Vagina (tissue), 2 donors: ENCODE data around the gene MICAL2. TPM values are rescaled to one million over a fixed set of nuclear protein-coding genes. Genes with fewer than 3 reads are reported as not detected.

ENCODE experiments used
- DNase-seq, 2 donors: peaks; one replicate each; pipeline ENCODE4 v3.0.0-alpha.2; 2017; ENCODE audit errors: extremely low spot score in 2 of 2
- H3K27ac ChIP-seq: fragments of 200-600 bp; sonication (generic); one replicate; pipeline ENCODE4 v1.5.1; 2019
- H3K27me3 ChIP-seq: fragments of 200-600 bp; sonication (generic); one replicate; pipeline ENCODE4 v1.5.1; 2019
- H3K36me3 ChIP-seq, 2 donors: fragments of 200-600 bp; sonication (generic); one replicate each; pipeline ENCODE4 v1.5.1; 2017 to 2019
- H3K4me1 ChIP-seq: fragments of 200-600 bp; sonication (generic); one replicate; pipeline ENCODE4 v1.5.1; 2019
- H3K4me3 ChIP-seq, 2 donors: fragments of 200-600 bp; sonication (generic); 1 replicate in 1 of 2; 2 replicates in 1 of 2; pipeline ENCODE4 v1.5.1; 2016 to 2019
- H3K9me3 ChIP-seq: fragments of 200-600 bp; sonication (generic); one replicate; pipeline ENCODE4 v1.5.1; 2019
- CTCF ChIP-seq, 3 experiments: fragments of 450-650 bp in 2 of 3; fragments of 200-600 bp in 1 of 3; sonication (generic) in 1 of 3; IDR thresholded peaks; one replicate each; pipeline ENCODE4 v1.5.1; 2017 to 2019; ENCODE audit warnings: antibody characterized with exemption in 3 of 3, mild to moderate bottlenecking in 2 of 3, moderate library complexity in 2 of 3
- POLR2A ChIP-seq, 2 donors: fragments of 450-650 bp; IDR thresholded peaks; one replicate each; pipeline ENCODE4 v1.6.1; 2017; ENCODE audit warnings: antibody characterized with exemption in 2 of 2, mild to moderate bottlenecking in 2 of 2, moderate library complexity in 2 of 2
- POLR2AphosphoS5 ChIP-seq, 2 donors: sonication (generic); formaldehyde crosslinking; IDR thresholded peaks; one replicate each; pipeline ENCODE4 v1.9.0; 2017; ENCODE audit warnings: antibody characterized with exemption in 2 of 2, mild to moderate bottlenecking in 2 of 2, low read depth in 1 of 2; ENCODE audit not compliant: insufficient read depth in 1 of 2
- intact Hi-C: fragments of 100-400 bp; cut with DNase I; formaldehyde crosslinking; loops from one replicate; pipeline ENCODE4 v1.15.1; 2023
- total RNA-seq: library from RNA; depleted of rRNA; stranded (reverse); fragments of >200 nt; gene quantifications from one replicate; pipeline ENCODE4 v1.2.3, GENCODE V29; 2016

Gene MICAL2
- total RNA-seq, 1 donor from 2014 or later = 41.7 TPM

GRCh38 chr11:12271826-12272366, 161.5 kb downstream of the MICAL2 start:
- no peak for DNase-seq
- Histone ChIP-seq H3K36me3 (no peaks in the 10 kb centered on the region), H3K27ac (no peak overlapping the region), H3K4me1 (no peaks in the 10 kb centered on the region), H3K4me3 (no peak overlapping the region), H3K9me3 (no peaks in the 10 kb centered on the region), H3K27me3 (no peaks in the 10 kb centered on the region)
- TF ChIP-seq CTCF (IDR thresholded peaks at IDR 0.05) (no peak), POLR2AphosphoS5 (IDR thresholded peaks at IDR 0.05; ENCODE audit: insufficient read depth in 1 of 2, low read depth in 1 of 2) (no peak), POLR2A (IDR thresholded peaks at IDR 0.05) (no peak)
- intact Hi-C loops = loop anchor here (10.0 kb wide), 1 partner anchor 467 kb away; no protein-coding TSS in a partner anchor

DNA sequence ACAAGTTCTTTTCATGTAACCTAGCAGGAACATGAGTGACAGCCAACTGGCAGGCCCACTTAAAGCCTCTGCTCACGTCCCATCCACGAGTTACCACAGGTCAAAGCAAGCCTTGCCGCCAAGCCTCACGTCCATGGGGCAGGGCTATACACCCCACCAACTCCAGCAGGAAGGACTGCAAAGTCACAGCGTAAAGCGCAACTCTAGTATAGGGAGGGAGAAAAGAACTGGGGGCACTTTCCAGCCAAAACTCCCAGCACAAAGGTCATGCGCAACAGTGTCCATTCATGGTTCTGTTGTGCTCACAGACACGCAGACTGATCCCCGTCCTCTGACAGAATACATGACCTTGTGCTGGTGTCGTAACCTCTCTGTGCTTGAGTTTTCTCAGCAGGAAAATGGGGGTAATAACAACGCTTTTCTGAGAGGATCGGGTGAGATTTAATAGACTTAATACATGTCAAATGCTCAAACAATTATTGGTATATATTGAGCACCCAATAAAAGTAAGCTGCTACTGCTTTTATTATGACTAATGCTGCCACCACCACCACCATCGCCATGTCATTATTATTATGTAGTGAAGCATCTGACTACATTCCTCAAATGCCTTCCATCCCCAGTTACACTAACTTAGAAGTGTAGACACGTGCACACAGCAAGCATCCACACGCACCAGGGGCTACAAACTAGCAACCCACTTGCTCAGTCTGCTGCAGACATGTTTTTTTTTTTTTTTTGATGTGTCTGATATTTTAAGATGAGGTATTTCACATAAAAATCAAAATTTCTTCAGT, 162.6 kb downstream of the MICAL2 start:
- Histone ChIP-seq H3K36me3 (no peaks in the 10 kb centered on the region), H3K4me1 (no peaks in the 10 kb centered on the region), H3K4me3 (no peak overlapping the region), H3K27ac (no peak overlapping the region), H3K9me3 (no peaks in the 10 kb centered on the region), H3K27me3 (no peaks in the 10 kb centered on the region)
- DNase-seq = no peak
- no peak for TF ChIP-seq POLR2A (IDR thresholded peaks at IDR 0.05)
- TF ChIP-seq POLR2AphosphoS5 (IDR thresholded peaks at IDR 0.05; ENCODE audit: insufficient read depth in 1 of 2, low read depth in 1 of 2) = no peak
- TF ChIP-seq CTCF (IDR thresholded peaks at IDR 0.05) = no peak
- intact Hi-C loops = loop anchor here (10.0 kb wide), 1 partner anchor 468 kb away; no protein-coding TSS in a partner anchor

DNA sequence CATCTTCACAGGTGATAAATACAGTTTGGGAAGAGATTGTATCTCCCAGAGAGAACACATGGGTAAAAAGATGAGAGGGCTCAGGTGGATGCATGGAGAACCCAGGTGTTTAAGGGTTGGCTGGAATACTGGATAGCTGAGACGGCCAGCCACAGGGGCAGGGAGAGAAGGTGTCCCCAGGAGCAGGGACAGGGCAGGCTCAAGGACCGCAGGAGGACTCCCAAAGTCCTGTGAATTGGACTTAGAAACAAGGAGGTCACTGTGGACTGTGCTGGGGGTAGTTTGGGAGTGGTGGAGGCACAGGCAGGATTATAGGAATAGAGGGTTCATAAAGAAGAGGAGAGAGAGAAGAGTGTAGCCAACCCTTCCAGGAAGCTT, 163.2 kb downstream of the MICAL2 start:
- Histone ChIP-seq H3K36me3 (no peaks in the 10 kb centered on the region), H3K9me3 (no peaks in the 10 kb centered on the region), H3K4me1 (no peaks in the 10 kb centered on the region), H3K27ac (no peak overlapping the region), H3K4me3 (no peak overlapping the region), H3K27me3 (no peaks in the 10 kb centered on the region)
- TF ChIP-seq POLR2A (IDR thresholded peaks at IDR 0.05) (no peak), CTCF (IDR thresholded peaks at IDR 0.05) (no peak), POLR2AphosphoS5 (IDR thresholded peaks at IDR 0.05; ENCODE audit: insufficient read depth in 1 of 2, low read depth in 1 of 2) (no peak)
- intact Hi-C loops = loop anchor here (10.0 kb wide), 1 partner anchor 469 kb away; no protein-coding TSS in a partner anchor
- DNase-seq = no peak

DNA sequence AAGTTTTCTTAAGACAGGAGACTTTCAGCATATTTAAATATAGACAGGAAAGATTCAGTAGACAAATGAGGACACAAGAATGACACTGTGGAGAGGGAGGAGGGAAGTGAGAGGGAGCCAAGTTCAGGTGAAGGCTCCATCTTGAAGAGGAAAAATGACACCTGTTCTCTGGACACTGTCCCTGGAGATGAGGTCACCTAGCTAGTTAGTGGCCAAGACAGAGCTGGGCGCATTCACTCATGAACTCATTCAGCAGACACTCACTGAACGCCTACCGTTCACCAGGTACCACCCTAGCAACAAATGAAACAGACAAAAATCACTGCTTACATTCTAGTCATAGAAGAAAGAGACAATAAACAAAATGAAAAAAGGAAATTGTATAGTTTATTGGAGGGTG, 163.7 kb downstream of the MICAL2 start:
- H3K4me1 ChIP-seq = no peaks in the 10 kb centered on the region
- no peaks in the 10 kb centered on the region for H3K27me3 ChIP-seq
- no peaks in the 10 kb centered on the region for H3K9me3 ChIP-seq
- TF ChIP-seq POLR2A (IDR thresholded peaks at IDR 0.05) (no peak), POLR2AphosphoS5 (IDR thresholded peaks at IDR 0.05; ENCODE audit: insufficient read depth in 1 of 2, low read depth in 1 of 2) (no peak), CTCF (IDR thresholded peaks at IDR 0.05) (no peak)
- no peak for DNase-seq
- H3K4me3 ChIP-seq = no peak overlapping the region
- H3K36me3 ChIP-seq = no peaks in the 10 kb centered on the region
- H3K27ac ChIP-seq = no peak overlapping the region
- intact Hi-C loops = loop anchor here (10.0 kb wide), 1 partner anchor 469 kb away; no protein-coding TSS in a partner anchor
